Measurements from ENCODE around the gene SCCPDH. TPM values are rescaled to one million over a fixed set of nuclear protein-coding genes. Genes with fewer than 3 reads are reported as not detected.
"Not testable (repeated sequence)": the region's sequence is repeated elsewhere in the genome, so short reads cannot be mapped to it uniquely, and the experiment has no call there.

SCCPDH gene
- total RNA-seq, 2 donors from 2014 or later, result 20.7 to 23.7 TPM

DNA sequence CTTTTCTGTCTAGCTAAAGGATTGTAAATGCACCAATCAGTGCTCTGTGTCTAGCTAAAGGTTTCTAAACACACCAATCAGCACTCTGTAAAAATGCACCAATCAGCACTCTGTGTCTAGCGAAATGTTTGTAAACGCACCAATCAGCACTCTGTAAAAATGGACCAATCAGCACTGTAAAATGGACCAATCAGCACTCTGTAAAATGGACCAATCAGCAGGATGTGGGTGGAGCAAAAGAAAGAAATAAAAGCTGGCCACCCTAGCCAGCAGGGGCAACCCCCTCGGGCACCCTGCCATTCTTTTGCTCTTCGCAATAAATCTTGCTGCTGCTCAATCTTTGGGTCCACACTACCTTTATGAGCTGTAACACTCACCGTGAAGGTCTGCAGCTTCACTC lies 11.8 kb upstream of the SCCPDH start:
- not testable (repeated sequence) for H3K27ac Mint-ChIP-seq; H3K36me3 Mint-ChIP-seq (ENCODE audit: insufficient read depth in 2 of 2); H3K9me3 Mint-ChIP-seq; DNase-seq; H3K4me1 Mint-ChIP-seq (ENCODE audit: low read depth); H3K4me3 Mint-ChIP-seq; ATAC-seq (replicated peaks in 1 of 2)
- H3K27me3 Mint-ChIP-seq (ENCODE audit: low read depth), result peaks cover 22% of the 10 kb centered on the region

DNA sequence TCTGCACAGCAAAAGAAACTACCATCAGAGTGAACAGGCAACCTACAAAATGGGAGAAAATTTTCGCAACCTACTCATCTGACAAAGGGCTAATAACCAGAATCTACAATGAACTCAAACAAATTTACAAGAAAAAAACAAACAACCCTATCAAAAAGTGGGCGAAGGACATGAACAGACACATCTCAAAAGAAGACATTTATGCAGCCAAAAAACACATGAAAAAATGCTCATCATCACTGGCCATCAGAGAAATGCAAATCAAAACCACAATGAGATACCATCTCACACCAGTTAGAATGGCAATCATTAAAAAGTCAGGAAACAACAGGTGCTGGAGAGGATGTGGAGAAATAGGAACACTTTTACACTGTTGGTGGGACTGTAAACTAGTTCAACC lies 4.8 kb upstream of the SCCPDH start:
- not testable (repeated sequence) for H3K4me1 Mint-ChIP-seq (ENCODE audit: low read depth); DNase-seq; H3K27ac Mint-ChIP-seq; H3K36me3 Mint-ChIP-seq (ENCODE audit: insufficient read depth in 2 of 2); ATAC-seq (replicated peaks in 1 of 2); H3K4me3 Mint-ChIP-seq; H3K9me3 Mint-ChIP-seq
- H3K27me3 Mint-ChIP-seq (ENCODE audit: low read depth), result peaks cover 16% of the 10 kb centered on the region

DNA sequence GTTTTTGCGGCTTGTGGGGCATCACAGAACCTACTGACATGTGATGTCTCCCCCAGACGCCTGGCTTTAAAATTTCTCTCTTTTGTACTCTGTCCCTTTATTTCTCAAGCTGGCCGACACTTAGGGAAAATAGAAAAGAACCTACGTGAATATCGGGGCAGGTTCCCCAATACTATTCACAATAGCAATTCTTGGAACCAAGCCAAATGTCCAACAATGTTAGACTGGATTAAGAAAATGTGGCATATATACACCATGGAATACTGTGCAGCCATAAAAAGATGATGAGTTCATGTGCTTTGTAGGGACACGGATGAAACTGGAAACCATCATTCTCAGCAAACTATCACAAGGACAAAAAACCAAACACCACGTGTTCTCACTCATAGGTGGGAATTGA lies 3.4 kb upstream of the SCCPDH start:
- not testable (repeated sequence) for H3K9me3 Mint-ChIP-seq; DNase-seq; ATAC-seq (replicated peaks in 1 of 2); H3K27ac Mint-ChIP-seq; H3K27me3 Mint-ChIP-seq (ENCODE audit: low read depth); H3K36me3 Mint-ChIP-seq (ENCODE audit: insufficient read depth in 2 of 2); H3K4me3 Mint-ChIP-seq; H3K4me1 Mint-ChIP-seq (ENCODE audit: low read depth)

DNA sequence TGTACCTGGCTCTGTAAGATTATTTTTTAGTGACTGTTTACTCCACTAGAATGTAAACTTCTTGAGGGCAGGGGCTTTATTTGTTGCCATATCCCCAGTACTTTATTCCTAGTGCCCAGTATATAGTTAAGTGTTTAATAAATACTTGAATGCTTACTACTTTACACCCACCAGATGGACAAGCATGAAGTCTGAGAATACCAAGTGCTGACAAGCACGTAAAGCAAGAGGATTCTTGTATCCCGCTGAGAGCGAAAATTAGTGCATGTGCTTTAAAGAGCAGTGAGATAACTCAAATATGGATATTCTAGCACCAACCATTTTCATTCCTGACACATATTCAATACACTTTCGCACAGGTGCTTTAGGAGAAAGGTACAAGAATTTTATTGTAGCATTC lies 1.5 kb upstream of the SCCPDH start:
- H3K4me3 Mint-ChIP-seq, result peak overlapping the region; percentile 62 to 95
- peaks cover 4 to 9% of the 10 kb centered on the region in 2 donors for H3K9me3 Mint-ChIP-seq
- peaks cover 17% of the 10 kb centered on the region for H3K4me1 Mint-ChIP-seq (ENCODE audit: low read depth)
- no peak overlapping the region for H3K27ac Mint-ChIP-seq
- no peaks in the 10 kb centered on the region for H3K27me3 Mint-ChIP-seq (ENCODE audit: low read depth)
- no peak for ATAC-seq (replicated peaks in 1 of 2)
- no peak for DNase-seq
- peaks cover 11 to 12% of the 10 kb centered on the region in 2 donors for H3K36me3 Mint-ChIP-seq (ENCODE audit: insufficient read depth in 2 of 2)

DNA sequence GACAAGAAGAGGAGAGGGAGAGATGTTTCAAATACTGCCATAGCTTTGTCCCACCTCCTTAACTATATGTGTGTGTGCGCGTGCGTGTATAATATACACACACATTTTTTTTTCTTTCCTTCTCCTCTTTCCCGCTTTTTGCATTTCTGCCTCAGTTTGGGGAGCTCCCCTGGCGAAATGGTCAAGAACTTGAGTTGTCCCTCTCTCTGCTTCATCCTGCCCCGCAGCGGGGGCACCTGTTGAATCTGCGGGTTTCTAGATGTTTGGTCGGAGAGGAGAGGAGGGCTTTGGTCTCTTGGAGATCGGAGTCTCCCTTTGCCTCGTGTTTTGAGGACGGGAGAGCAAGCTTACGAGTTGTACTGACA lies 504 bp downstream of the SCCPDH start:
- no peaks in the 10 kb centered on the region for H3K27me3 Mint-ChIP-seq (ENCODE audit: low read depth)
- peaks cover 17% of the 10 kb centered on the region for H3K4me1 Mint-ChIP-seq (ENCODE audit: low read depth)
- H3K36me3 Mint-ChIP-seq (ENCODE audit: insufficient read depth in 2 of 2), result peaks cover 22 to 25% of the 10 kb centered on the region in 2 donors
- no peak for ATAC-seq (replicated peaks in 1 of 2)
- peaks cover 10 to 16% of the 10 kb centered on the region in 2 donors for H3K9me3 Mint-ChIP-seq
- peak in 1 of 2 donors; percentile 18 for DNase-seq
- peak overlapping the region; percentile 79 for H3K27ac Mint-ChIP-seq
- H3K4me3 Mint-ChIP-seq, result peak overlapping the region; percentile 94 to 95

DNA sequence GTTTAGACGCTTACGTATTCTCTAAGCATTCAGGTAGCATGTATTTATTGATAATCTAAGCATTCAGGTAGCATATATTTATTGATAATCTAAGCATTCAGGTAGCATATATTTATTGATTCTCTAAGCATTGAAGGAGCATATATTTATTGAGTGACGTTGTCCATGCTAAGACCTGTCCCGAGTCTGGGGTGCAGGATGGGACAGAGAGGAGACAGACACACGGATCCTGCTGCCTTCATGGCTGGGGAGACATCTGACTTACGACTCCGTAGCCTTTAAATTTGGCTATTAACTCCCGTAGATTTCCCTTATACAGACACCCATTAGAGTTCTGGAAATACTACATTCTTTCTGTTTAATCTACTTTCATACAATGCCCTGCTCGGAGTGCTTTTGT lies 982 bp downstream of the SCCPDH start:
- Mint-ChIP-seq H3K4me3 (peak overlapping the region; percentile 94 to 95), H3K27ac (no peak overlapping the region), H3K27me3 (ENCODE audit: low read depth) (no peaks in the 10 kb centered on the region), H3K36me3 (ENCODE audit: insufficient read depth in 2 of 2) (peaks cover 26 to 30% of the 10 kb centered on the region in 2 donors), H3K9me3 (peaks cover 12 to 14% of the 10 kb centered on the region in 2 donors), H3K4me1 (ENCODE audit: low read depth) (peaks cover 17% of the 10 kb centered on the region)
- DNase-seq (no peak), ATAC-seq (replicated peaks in 1 of 2) (no peak)

DNA sequence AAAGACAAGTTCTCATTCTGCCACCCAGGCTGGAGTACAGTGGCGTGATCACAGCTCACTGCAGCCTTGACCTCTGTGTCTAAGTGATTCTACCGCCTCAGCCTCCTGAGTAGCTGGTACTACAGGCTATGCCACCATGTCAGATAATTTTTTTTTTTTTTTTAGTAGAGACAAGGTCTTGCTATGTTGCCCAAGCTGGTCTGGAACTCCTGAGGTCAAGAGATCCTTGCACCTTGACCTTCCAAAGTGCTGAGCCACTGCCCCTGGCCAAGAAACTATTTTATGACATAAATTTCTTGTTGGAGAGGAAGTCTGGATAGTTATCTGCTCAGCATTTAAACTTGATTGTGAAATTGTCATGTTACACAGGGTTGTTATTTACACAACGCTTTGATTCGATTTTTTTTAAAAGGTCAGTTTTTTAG lies 2.1 kb downstream of the SCCPDH start:
- peak overlapping the region; percentile 26 for H3K27ac Mint-ChIP-seq
- H3K4me3 Mint-ChIP-seq, result peak overlapping the region; percentile 29 to 94
- DNase-seq (no peak), ATAC-seq (replicated peaks in 1 of 2) (no peak)
- H3K36me3 Mint-ChIP-seq (ENCODE audit: insufficient read depth in 2 of 2), result peaks cover 28 to 35% of the 10 kb centered on the region in 2 donors
- H3K27me3 Mint-ChIP-seq (ENCODE audit: low read depth), result no peaks in the 10 kb centered on the region
- H3K9me3 Mint-ChIP-seq, result peaks cover 13 to 16% of the 10 kb centered on the region in 2 donors
- peaks cover 17% of the 10 kb centered on the region for H3K4me1 Mint-ChIP-seq (ENCODE audit: low read depth)

DNA sequence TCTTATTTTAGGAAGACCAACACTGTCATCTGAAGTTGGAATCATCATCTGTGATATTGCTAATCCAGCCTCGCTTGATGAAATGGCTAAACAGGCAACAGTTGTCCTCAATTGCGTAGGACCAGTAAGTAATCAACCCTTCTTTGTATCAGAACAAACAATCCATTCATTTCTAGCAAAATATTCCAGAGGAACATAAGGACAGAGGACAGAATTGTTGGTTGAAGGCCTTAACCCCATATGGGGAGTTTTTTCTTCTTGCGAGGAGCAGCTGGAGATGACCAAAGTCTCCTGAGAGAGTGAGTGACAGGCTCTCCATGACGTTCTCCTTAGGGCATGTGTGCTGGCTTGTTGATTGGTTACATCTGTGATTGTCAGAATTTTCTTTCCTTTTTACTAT lies 2.7 kb downstream of the SCCPDH start:
- Mint-ChIP-seq H3K27me3 (ENCODE audit: low read depth) (no peaks in the 10 kb centered on the region), H3K27ac (no peak overlapping the region), H3K36me3 (ENCODE audit: insufficient read depth in 2 of 2) (peaks cover 28 to 38% of the 10 kb centered on the region in 2 donors), H3K4me3 (no peak overlapping the region), H3K4me1 (ENCODE audit: low read depth) (peaks cover 17% of the 10 kb centered on the region), H3K9me3 (peaks cover 13% of the 10 kb centered on the region in 2 donors)
- ATAC-seq (replicated peaks in 1 of 2) (no peak), DNase-seq (no peak)

DNA sequence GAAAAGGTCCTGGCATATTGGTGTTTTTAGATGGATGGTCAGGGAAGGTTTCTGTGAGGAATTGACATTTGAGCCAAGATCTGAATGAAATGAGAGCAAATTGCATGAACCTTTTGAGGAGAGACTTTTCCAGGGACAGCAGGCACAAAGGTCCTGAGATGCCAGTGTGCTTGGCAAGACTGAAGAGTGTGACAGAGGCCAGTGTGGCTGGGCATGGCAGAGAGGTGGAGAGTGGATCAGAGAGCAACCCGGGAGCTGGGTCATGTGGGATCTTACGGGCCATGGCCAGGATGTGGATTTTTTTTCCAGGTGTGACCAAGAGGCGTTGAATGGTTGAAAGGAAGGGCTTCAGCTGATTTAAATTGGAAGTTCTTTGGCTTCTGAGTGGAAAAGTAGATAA lies 3.4 kb downstream of the SCCPDH start:
- ATAC-seq (replicated peaks in 1 of 2) (no peak), DNase-seq (no peak)
- H3K4me3 Mint-ChIP-seq, result no peak overlapping the region
- H3K36me3 Mint-ChIP-seq (ENCODE audit: insufficient read depth in 2 of 2), result peaks cover 28 to 40% of the 10 kb centered on the region in 2 donors
- H3K4me1 Mint-ChIP-seq (ENCODE audit: low read depth), result peaks cover 17% of the 10 kb centered on the region
- H3K9me3 Mint-ChIP-seq, result peaks cover 13% of the 10 kb centered on the region in 2 donors
- H3K27ac Mint-ChIP-seq, result no peak overlapping the region
- H3K27me3 Mint-ChIP-seq (ENCODE audit: low read depth), result no peaks in the 10 kb centered on the region

DNA sequence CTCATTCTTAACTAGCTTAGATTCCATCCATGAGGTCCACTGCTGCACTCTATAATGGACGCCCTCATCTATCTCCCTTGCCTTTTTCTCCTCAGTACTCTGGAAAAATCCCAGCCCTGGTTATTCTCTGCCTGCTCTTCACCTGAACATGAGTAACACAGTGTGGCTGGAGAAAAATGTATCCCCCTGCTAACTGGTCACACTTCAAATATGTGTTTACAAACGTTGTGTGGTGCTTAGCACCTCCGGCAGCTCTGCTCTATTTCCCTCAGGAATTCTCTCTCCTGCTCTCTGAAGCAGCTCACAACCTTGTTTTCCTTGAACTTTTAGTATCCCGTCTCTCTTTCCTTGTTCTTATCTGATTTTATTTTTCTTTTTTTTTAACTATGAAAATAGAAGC lies 4.1 kb downstream of the SCCPDH start:
- Mint-ChIP-seq H3K4me3 (no peak overlapping the region), H3K27ac (no peak overlapping the region), H3K4me1 (ENCODE audit: low read depth) (peaks cover 18% of the 10 kb centered on the region), H3K27me3 (ENCODE audit: low read depth) (no peaks in the 10 kb centered on the region), H3K36me3 (ENCODE audit: insufficient read depth in 2 of 2) (peaks cover 28 to 40% of the 10 kb centered on the region in 2 donors), H3K9me3 (peaks cover 13% of the 10 kb centered on the region in 2 donors)
- ATAC-seq (replicated peaks in 1 of 2), result no peak
- DNase-seq, result no peak

DNA sequence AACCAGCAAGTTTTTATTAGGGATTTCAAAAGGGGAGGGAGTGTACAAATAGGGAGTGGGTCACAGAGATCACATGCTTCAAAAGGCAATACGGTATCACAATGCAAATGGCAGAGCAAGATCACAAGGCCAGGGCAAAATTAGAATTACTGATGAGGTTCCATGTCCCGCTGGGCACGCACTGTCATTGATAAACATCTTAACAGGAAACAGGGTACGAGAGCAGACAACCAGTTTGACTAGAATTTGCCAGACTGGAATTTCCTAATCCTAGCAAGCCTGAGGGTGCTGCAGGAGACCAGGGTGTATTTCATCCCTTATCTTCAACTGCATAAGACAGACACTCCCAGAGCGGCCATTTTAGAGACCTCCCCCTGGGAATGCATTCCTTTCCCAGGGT lies 4.8 kb downstream of the SCCPDH start:
- DNase-seq; ATAC-seq (replicated peaks in 1 of 2); H3K27me3 Mint-ChIP-seq (ENCODE audit: low read depth); H3K4me3 Mint-ChIP-seq; H3K27ac Mint-ChIP-seq: not testable (repeated sequence)
- Mint-ChIP-seq H3K36me3 (ENCODE audit: insufficient read depth in 2 of 2) (peaks cover 29 to 43% of the 10 kb centered on the region in 2 donors), H3K9me3 (peaks cover 13% of the 10 kb centered on the region in 2 donors), H3K4me1 (ENCODE audit: low read depth) (peaks cover 25% of the 10 kb centered on the region)

DNA sequence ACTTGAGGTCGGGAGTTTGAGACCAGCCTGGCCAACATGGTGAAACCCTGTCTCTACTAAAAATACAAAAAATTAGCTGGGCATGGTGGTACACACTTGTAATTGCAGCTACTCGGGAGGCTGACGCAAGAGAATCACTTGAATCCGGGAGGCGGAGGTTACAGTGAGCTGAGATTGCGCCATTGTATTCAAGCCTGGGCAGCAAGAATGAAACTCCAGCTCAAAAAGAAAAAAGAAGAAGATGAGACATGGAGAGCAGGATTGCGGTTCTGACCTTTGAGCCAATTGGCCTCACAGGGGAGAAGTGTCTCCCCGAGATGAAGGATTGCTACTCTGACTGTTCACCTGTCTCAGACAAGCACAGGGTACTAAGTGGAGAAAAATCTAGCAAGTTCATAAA lies 6.6 kb downstream of the SCCPDH start:
- no peak overlapping the region for H3K4me3 Mint-ChIP-seq
- H3K27me3 Mint-ChIP-seq (ENCODE audit: low read depth), result no peaks in the 10 kb centered on the region
- no peak overlapping the region for H3K27ac Mint-ChIP-seq
- ATAC-seq (replicated peaks in 1 of 2) (no peak), DNase-seq (no peak)
- H3K36me3 Mint-ChIP-seq (ENCODE audit: insufficient read depth in 2 of 2), result peaks cover 27 to 52% of the 10 kb centered on the region in 2 donors
- H3K4me1 Mint-ChIP-seq (ENCODE audit: low read depth), result peaks cover 15% of the 10 kb centered on the region
- H3K9me3 Mint-ChIP-seq, result peaks cover 13% of the 10 kb centered on the region in 2 donors

DNA sequence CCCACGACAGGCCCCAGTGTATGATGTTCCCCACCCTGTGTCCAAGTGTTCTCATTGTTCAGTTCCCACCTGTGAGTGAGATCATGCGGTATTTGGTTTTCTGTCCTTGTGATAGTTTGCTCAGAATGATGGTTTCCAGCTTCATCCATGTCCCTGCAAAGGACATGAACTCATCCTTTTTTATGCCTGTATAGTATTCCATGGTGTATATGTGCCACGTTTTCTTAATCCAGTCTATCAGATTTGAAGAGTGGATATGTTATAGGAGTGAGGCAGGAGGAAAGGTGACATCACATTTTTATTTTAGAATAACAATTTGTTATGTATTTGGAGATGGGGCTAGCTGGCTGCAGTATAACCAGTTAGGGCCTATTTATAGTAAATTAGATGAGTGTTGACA lies 7.7 kb downstream of the SCCPDH start:
- peaks cover 25 to 57% of the 10 kb centered on the region in 2 donors for H3K36me3 Mint-ChIP-seq (ENCODE audit: insufficient read depth in 2 of 2)
- H3K27ac Mint-ChIP-seq; H3K4me1 Mint-ChIP-seq (ENCODE audit: low read depth); ATAC-seq (replicated peaks in 1 of 2); DNase-seq; H3K4me3 Mint-ChIP-seq; H3K27me3 Mint-ChIP-seq (ENCODE audit: low read depth): not testable (repeated sequence)
- H3K9me3 Mint-ChIP-seq, result peaks cover 13% of the 10 kb centered on the region in 2 donors

DNA sequence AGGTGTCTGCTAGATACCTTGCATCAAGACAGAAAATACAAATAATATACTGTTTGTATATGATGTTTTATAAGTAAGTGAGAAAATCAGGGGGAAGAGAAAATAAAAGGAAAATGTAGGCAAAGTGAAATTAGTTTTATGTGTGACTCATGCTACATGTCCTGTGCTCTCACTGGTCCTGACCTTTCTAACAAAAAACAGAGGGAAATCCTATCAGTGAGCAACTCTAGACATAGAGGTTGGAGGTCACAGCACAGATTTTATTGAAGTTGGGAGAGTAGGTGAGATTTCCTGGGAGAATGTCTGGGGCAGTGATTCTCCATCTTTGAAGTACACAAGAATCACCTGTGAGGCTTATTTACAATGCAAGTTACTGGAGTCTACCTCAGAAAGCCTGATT lies 9.5 kb downstream of the SCCPDH start:
- ATAC-seq (replicated peaks in 1 of 2) (no peak), DNase-seq (no peak)
- Mint-ChIP-seq H3K9me3 (peaks cover 5 to 7% of the 10 kb centered on the region in 2 donors), H3K27me3 (ENCODE audit: low read depth) (no peaks in the 10 kb centered on the region), H3K27ac (no peak overlapping the region), H3K4me1 (ENCODE audit: low read depth) (peaks cover 7% of the 10 kb centered on the region), H3K36me3 (ENCODE audit: insufficient read depth in 2 of 2) (peaks cover 14 to 48% of the 10 kb centered on the region in 2 donors), H3K4me3 (no peak overlapping the region)

All from activated T-cell treated with anti-CD3 and anti-CD28 coated beads, Interleukin-2, amount 50 U/mL, for 72 hours (primary cell).